ENCODE data around the gene ARL17A.
"Not testable (repeated sequence)": the region's sequence is repeated elsewhere in the genome, so short reads cannot be mapped to it uniquely, and the experiment has no call there.

Gene ARL17A

GRCh38 chr17:46548607-46549006 lies 30.9 kb downstream of the ARL17A start:
- not testable (repeated sequence) for DNase-seq (ENCODE audit: low read depth)

- DNase-seq (ENCODE audit: low read depth) = not testable (repeated sequence)
These were observed 44.8 kb downstream of the ARL17A start for GRCh38 chr17:46534716-46535115.

- not testable (repeated sequence) for DNase-seq (ENCODE audit: low read depth)
These were observed 67.3 kb downstream of the ARL17A start, which contains the start of gene LRRC37A2 for GRCh38 chr17:46512168-46512567. LRRC37A2 (plus strand) TSS chr17:46512468; CDS start chr17:46512713, 245 bp downstream.

- DNase-seq (ENCODE audit: low read depth) = not testable (repeated sequence)
These were observed 73.6 kb downstream of the ARL17A start for GRCh38 chr17:46505896-46506295.

GRCh38 chr17:46499437-46500139 lies 79.9 kb downstream of the ARL17A start:
- not testable (repeated sequence) for DNase-seq (ENCODE audit: low read depth)

- not testable (repeated sequence) for DNase-seq (ENCODE audit: low read depth)
These were observed 87.5 kb downstream of the ARL17A start for GRCh38 chr17:46492021-46492420.

GRCh38 chr17:46481310-46481709 lies 98.2 kb downstream of the ARL17A start:
- DNase-seq (ENCODE audit: low read depth) = not testable (repeated sequence)

GRCh38 chr17:46478823-46479222 lies 100.7 kb downstream of the ARL17A start:
- not testable (repeated sequence) for DNase-seq (ENCODE audit: low read depth)

- DNase-seq (ENCODE audit: low read depth) = not testable (repeated sequence)
These were observed 103.9 kb downstream of the ARL17A start for GRCh38 chr17:46475583-46475982.

GRCh38 chr17:46474489-46474888 lies 105.0 kb downstream of the ARL17A start:
- DNase-seq (ENCODE audit: low read depth) = not testable (repeated sequence)

- not testable (repeated sequence) for DNase-seq (ENCODE audit: low read depth)
These were observed 111.9 kb downstream of the ARL17A start for GRCh38 chr17:46467618-46468017.
